ENCODE measurements around the gene OPCML.

The OPCML gene

DNA sequence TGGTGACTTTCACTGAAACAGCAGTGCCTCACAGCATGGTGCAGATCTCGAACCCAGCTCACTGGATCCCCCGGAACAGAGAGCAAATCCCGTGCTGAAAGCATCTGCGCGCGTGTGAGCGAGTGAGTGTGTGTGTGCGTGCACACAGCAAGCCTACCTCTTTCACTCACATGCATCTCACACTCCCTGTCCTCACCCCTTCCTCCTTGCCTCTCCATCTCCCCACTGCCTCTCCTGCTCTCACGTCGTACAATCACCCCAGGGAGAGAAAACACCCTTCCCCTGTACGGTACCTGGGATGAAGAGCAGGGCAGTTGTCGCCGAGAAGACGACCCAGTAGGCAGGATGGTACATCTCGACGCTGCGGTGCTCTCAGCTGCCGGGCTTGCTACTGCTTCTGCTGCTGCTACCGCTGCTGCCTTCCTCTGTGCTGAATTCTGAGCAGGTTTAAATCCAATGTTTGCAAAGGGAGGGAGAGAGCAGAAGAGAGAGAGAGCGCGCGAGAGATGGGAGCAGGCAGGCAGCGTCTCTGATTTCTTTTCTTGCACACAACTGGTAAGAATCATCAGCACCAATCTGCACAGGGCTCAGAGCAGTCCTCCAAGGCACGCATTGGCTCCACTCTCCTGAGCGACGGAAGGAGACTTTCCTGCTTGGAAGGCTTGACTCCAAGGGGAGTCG lies at the start of gene OPCML:
Gene OPCML, minus strand, starts transcription at position 531 of the 681 bp plus-strand sequence.
- DNase-seq, result no peak

- DNase-seq, result no peak
These were observed 48.8 kb upstream of the OPCML start for GRCh38 chr11:133581091-133581490.

DNA sequence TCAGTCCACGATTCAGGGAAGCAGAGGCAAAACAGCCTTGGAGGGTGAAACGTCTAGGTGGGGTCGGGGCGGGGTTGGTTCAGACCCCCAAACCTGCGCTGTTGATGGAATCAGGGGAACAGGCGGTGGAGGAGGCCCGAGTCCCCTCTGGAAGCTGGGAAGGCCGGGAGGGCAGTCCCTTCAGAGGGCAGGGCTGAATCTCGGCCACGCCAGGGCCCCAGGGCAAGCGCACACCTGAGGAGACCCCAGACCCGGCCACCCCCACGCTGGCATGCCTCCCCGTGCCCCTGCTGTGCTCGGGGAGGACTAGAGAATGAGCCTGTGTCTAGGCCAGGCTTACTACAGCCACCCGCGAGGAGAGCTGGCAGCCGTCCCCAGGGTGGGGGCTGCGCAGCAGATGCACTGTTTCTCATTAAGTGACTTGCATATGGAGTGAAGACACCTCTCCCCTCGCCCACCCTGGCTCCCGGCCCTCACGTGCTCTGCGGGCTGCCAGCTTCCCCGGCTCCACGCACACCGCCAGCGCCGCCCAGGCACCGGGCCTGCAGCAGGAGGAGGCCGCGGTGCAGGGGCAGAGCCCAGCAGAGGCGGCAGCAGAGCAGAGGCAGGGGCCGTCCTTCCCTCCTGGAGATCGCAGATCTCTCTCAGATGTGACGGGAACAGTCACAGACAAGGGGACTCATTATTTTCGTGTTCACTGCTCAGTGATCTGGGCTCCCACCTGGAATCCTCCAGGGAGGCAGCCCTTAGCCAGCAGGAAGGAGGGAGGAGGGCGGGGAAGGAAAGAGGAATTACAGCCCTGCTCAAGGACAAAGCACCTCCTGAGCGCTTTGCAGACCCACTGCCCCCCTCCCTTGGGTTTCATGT lies 47.1 kb upstream of the OPCML start:
- DNase-seq, result peak in 1 of 2 experiments; percentile 31

- no peak for DNase-seq
These were observed 45.1 kb upstream of the OPCML start for GRCh38 chr11:133577403-133577802.

DNA sequence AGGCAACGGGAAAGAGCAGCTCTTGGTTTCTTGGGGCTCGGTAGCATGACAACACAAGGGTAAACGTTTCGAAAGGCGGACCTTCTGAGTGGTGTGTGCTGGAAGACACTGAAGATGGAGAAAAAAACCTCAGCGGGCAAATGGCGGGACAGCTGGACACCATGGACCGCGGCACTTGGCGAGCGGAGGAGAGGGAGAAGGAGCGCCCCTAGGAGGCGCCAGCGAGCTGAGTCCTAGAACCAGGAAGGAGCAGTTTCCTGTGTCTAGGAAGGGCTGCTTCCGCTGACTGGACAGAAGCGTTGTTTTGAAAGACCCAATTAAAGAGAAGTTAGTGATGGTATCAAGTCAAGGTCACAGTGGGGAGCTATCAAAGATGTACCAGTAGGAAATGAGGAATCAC lies 44.0 kb upstream of the OPCML start:
- DNase-seq, result peak in 1 of 2 experiments; percentile 7

- DNase-seq, result no peak
These were observed 40.8 kb upstream of the OPCML start for GRCh38 chr11:133573081-133573480.

DNA sequence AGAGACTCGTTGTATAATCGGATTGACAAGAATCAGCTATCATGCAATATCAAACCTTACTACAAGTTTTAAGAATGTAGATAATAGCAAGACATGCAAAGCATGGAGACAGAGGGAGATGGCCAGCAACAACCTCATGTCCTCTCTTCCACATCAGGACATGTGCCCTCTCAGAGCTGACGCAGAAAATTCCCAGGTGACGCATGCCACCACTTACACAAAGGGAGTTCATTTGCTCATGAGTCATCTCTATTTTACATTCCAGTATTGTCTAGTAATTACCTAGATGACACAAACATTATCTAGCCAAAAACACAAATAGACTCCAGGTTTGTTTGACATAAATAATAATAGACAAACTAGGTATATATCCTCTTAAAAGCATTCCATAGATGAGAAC lies 38.1 kb upstream of the OPCML start:
- DNase-seq, result no peak

DNA sequence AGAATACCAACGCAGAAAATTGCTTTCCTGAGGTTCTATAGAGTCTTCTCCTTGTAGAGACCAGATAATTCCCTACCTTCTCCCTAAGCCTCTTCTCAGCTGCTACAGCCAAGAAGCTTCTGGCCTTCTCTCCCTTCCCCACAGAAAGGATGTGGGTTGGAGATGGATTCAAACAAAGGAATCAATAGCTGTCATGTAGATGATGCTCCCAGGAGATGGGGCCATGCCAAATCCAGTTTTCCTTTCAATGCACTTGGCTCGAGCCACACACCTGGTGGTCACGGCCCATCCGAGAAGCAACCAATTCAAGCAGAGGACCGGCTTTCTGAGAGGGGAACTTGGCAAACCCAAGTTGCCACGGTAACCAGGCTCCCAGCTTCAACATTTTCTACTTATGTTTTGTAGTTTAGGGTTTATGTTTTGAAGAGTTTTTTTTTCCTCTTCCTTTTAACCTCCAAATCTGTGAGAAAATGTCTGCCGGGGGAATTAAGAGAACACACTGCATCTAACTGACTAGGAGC lies 31.3 kb upstream of the OPCML start:
- no peak for DNase-seq

GRCh38 chr11:133560472-133560855 lies 28.2 kb upstream of the OPCML start:
- no peak for DNase-seq

DNA sequence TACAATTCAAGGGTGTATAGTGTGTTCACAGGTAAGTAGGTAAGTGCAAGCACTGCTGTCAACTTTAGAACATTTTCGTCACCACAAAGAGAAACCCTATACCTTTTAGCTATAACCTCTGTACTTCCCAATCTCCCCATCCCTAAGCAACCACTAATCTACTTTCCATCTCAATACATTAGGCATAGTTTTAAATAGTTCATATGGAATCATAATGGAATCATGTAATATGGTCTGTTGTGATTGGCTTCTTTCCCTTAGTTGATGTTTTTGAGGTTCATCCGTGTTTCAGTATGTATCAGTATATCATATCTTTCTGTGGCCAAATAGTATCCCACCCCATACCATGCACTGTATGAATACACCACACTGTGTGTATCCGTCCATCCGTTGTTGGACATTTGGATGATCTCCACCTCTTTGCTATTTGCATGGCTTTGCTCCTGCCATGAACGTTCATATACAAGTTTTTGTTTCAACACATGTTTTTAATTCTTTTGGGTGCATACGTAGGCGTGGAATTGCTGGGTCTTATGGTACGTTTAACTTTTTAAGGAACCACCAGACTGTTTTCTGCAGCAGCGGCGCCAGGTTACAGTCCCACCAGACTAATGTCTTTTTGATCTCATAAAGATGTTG lies 27.7 kb upstream of the OPCML start:
- DNase-seq, result no peak

GRCh38 chr11:133559382-133559781 lies 27.1 kb upstream of the OPCML start:
- no peak for DNase-seq

DNA sequence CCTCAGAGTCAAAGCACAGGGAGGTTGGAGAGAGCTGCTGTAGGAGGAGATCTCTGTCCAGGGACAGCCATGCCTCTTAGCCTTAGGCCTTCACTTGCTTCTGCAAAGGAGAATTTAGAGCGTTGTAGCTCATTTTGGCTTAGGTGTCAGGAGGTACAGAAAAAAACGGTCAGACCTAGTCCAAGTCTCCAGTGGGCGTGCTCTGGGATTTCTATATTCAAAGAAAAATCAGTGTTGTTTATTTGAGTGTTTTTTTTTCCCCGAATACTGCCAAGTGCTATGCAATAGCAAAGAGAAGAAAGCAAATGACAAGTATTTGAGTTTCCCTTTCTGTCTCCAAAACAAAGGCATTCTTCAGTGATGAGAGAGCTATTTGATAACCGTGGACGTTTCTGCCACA lies 22.7 kb upstream of the OPCML start:
- DNase-seq, result no peak

DNA sequence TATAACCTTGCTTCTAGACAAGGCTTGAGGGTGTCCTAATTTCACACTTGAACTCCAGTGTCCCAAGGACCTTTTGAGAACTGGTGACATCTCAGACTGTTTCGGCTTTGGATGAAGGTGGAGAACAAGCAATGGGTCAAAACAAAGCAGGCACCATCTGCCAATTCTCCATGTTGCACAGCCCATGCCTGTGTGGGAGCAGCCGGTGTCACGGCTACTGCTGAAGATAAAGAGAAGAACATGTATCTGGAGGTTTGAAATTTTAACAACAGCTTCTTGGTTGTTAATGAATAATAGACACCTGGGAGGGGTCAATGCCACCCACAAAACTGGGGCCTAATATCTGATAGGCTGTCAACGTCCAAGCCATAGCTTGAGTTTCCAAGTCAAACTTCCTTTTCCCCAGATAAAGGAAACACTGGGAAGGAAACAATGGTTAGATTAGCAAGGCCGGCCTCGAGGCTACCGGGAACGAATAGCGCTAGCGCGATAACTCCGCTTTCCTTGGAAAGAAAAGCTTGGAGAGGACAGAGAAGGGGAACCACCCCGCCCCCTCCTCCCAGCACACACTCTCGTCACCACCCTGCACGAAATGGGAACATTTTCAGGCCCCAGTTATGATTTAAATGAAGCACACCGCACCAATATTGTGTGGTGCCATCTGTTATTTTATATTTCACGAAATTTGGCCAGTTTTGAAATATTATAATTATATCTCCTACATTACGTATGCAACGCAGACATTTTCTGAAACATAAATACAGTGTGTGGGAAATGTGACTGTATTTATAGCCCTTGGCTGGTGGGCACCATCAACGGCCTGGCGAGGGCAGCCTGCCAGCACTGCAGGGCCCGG lies 21.8 kb upstream of the OPCML start:
- no peak for DNase-seq

DNA sequence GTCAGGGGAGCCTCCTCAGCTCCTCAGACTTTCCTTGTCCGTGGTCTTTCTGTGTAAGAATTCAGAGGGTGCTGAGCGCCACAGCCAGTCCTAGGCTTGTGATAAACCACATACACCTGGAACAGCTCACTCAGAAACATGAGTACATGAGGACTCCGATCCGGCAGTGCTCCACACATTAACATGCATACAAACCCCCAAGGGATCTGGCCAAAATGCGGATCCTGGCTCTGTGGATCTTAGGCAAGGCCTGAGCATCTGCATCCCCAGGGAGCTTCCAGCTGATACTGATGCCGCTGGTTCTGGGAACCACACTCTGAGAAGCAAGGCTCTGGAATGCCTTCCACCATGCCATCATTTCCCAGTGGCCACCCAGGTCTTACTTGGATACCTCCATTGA lies 20.6 kb upstream of the OPCML start:
- DNase-seq, result no peak

GRCh38 chr11:133551064-133551463 lies 18.8 kb upstream of the OPCML start:
- no peak for DNase-seq

DNA sequence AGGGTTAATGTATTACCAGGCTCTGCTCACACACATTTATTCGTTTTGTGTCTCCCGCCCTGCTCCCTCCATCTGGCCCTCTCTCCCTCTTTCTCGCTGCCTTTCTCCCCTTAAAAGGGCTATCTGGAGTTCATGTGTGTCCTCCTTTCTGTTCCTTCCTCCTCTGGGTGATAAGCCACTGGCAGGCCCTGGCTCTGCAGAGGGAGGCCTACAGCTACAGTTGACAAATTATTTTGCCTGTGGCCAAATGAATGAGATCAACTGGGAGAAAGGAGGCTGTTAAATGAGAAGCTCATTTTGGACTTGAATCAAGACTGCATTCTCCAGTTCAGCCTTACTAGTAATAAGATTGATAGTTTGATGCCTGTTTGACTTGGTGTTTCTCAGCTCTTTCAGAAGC lies 17.5 kb upstream of the OPCML start:
- DNase-seq, result no peak

GRCh38 chr11:133548641-133549040 lies 16.3 kb upstream of the OPCML start:
- no peak for DNase-seq

- no peak for DNase-seq
These were observed 15.7 kb upstream of the OPCML start for GRCh38 chr11:133547808-133548494.

DNA sequence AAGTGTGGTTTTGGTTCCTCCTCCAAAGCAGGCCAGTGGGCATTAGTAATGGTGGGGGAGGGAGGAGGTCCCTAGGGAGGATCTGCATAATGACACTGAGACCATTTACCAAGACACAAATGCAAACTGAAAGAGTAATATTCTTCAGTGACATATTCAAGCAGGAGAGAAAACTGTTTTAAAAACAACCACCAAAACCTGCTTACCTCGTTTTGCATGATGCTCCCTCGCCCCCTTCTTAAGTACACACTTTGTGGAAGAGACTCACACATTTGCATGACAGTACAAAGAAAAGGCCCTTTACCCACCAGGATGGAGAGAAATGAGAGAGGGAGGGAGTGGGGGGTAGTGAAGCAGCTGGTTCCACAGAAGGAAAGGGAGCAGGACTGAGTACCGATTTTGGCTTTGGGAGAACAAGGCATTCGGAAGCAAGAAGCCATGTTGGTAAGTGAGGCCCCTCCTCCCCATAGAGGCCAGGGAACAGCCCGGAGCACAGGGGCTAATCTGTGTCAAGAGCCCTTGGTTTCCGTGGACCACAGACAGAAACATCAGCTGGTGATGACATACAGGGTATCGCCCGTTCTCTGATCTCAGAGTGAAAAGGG lies 13.0 kb upstream of the OPCML start:
- no peak for DNase-seq

- no peak for DNase-seq
These were observed 9.4 kb upstream of the OPCML start for GRCh38 chr11:133541720-133542095.

GRCh38 chr11:133541021-133541719 lies 8.9 kb upstream of the OPCML start:
- no peak for DNase-seq

All from NCI-H446 (cell line).